Progenitor cell of endocrine pancreas (in vitro differentiated cells): ENCODE measurements around the gene LSM7. TPM values are rescaled to one million over a fixed set of nuclear protein-coding genes. Genes with fewer than 3 reads are reported as not detected.

ENCODE experiments used
- DNase-seq: peaks from one replicate; pipeline ENCODE4 v3.0.0; 2021; ENCODE audit warnings: low spot score; ENCODE audit not compliant: unreplicated experiment
- H3K27ac Mint-ChIP-seq: 2 replicates; pipeline ENCODE4 v1.8.0; 2021; ENCODE audit warnings: mild to moderate bottlenecking, moderate library complexity, mixed read lengths
- H3K27me3 Mint-ChIP-seq: 2 replicates; pipeline ENCODE4 v1.8.0; 2021; ENCODE audit warnings: mixed read lengths
- H3K36me3 Mint-ChIP-seq: 2 replicates; pipeline ENCODE4 v1.8.0; 2022; ENCODE audit warnings: mixed read lengths; ENCODE audit not compliant: insufficient read depth
- H3K4me1 Mint-ChIP-seq: 2 replicates; pipeline ENCODE4 v1.8.0; 2021; ENCODE audit warnings: low read depth, mixed read lengths
- H3K4me3 Mint-ChIP-seq: 2 replicates; pipeline ENCODE4 v1.8.0; 2021; ENCODE audit warnings: low read depth, mild to moderate bottlenecking, moderate library complexity, mixed read lengths
- H3K9me3 Mint-ChIP-seq: 2 replicates; pipeline ENCODE4 v1.8.0; 2021; ENCODE audit warnings: low read depth, mixed read lengths
- CTCF ChIP-seq: fragments of 200-600 bp; sonication (generic); IDR thresholded peaks from one replicate; pipeline ENCODE4 v1.5.0; 2021; ENCODE audit warnings: antibody characterized with exemption, mild to moderate bottlenecking; ENCODE audit not compliant: unreplicated experiment
- total RNA-seq: library from RNA; stranded (reverse); gene quantifications from 2 replicates; pipeline ENCODE4 v1.2.1, GENCODE V29; 2021

Gene LSM7
- total RNA-seq, 1 donor from 2014 or later = 126 TPM

GRCh38 chr19:2327773-2328400 lies 499 bp downstream of the LSM7 start:
- no peaks in the 10 kb centered on the region for H3K27me3 Mint-ChIP-seq
- DNase-seq = no peak

GRCh38 chr19:2326699-2327360 lies 1.6 kb downstream of the LSM7 start:
- H3K36me3 Mint-ChIP-seq = no peaks in the 10 kb centered on the region
- no peak for DNase-seq
- H3K4me1 Mint-ChIP-seq = peaks cover 28% of the 10 kb centered on the region
- H3K27ac Mint-ChIP-seq = no peak overlapping the region
- peak overlapping the region; percentile 100 for H3K4me3 Mint-ChIP-seq
- no peaks in the 10 kb centered on the region for H3K27me3 Mint-ChIP-seq
- H3K9me3 Mint-ChIP-seq = no peaks in the 10 kb centered on the region
- TF ChIP-seq CTCF = no peak

More at GRCh38 chr19:2327773-2328400, 499 bp downstream of the LSM7 start:
- H3K4me1 Mint-ChIP-seq = peaks cover 28% of the 10 kb centered on the region
- no peaks in the 10 kb centered on the region for H3K9me3 Mint-ChIP-seq
- peak overlapping the region; percentile 98 for H3K27ac Mint-ChIP-seq
- H3K4me3 Mint-ChIP-seq = peak overlapping the region; percentile 100
- no peak for TF ChIP-seq CTCF
- H3K36me3 Mint-ChIP-seq = no peaks in the 10 kb centered on the region

- Mint-ChIP-seq H3K27ac (no peak overlapping the region), H3K27me3 (no peaks in the 10 kb centered on the region), H3K4me3 (no peak overlapping the region), H3K4me1 (peaks cover 19% of the 10 kb centered on the region), H3K36me3 (no peaks in the 10 kb centered on the region), H3K9me3 (no peaks in the 10 kb centered on the region)
- DNase-seq = no peak
- no peak for TF ChIP-seq CTCF
Observed at GRCh38 chr19:2325281-2326046, 2.9 kb downstream of the LSM7 start.

GRCh38 chr19:2324220-2324948 lies 4.0 kb downstream of the LSM7 start:
- H3K27me3 Mint-ChIP-seq = no peaks in the 10 kb centered on the region
- H3K9me3 Mint-ChIP-seq = no peaks in the 10 kb centered on the region
- DNase-seq = no peak
- H3K4me1 Mint-ChIP-seq = peaks cover 10% of the 10 kb centered on the region
- TF ChIP-seq CTCF = no peak
- H3K27ac Mint-ChIP-seq = no peak overlapping the region
- H3K36me3 Mint-ChIP-seq = no peaks in the 10 kb centered on the region
- no peak overlapping the region for H3K4me3 Mint-ChIP-seq

- H3K4me1 Mint-ChIP-seq = peaks cover 7% of the 10 kb centered on the region
- TF ChIP-seq CTCF = no peak
- no peak overlapping the region for H3K27ac Mint-ChIP-seq
- no peak overlapping the region for H3K4me3 Mint-ChIP-seq
- no peak for DNase-seq
- H3K27me3 Mint-ChIP-seq = no peaks in the 10 kb centered on the region
- no peaks in the 10 kb centered on the region for H3K36me3 Mint-ChIP-seq
- H3K9me3 Mint-ChIP-seq = no peaks in the 10 kb centered on the region
Observed at GRCh38 chr19:2323707-2324106, 4.7 kb downstream of the LSM7 start.
